ENCODE data around the gene KCNJ12.
"Not testable (repeated sequence)": the region's sequence is repeated elsewhere in the genome, so short reads cannot be mapped to it uniquely, and the experiment has no call there.

GRCh38 chr17:21350495-21350894 is 25.7 kb upstream of the KCNJ12 start:
- not testable (repeated sequence) for TF ChIP-seq CTCF, POLR2A (IDR thresholded peaks at IDR 0.05)
